Measurements from ENCODE around the gene GSKIP.

Gene GSKIP

GRCh38 chr14:96376093-96376492, 12.8 kb downstream of the GSKIP start:
- in situ Hi-C loops (cut with MboI; ENCODE audit: low sequenced_read_pairs), result no loop called here

DNA sequence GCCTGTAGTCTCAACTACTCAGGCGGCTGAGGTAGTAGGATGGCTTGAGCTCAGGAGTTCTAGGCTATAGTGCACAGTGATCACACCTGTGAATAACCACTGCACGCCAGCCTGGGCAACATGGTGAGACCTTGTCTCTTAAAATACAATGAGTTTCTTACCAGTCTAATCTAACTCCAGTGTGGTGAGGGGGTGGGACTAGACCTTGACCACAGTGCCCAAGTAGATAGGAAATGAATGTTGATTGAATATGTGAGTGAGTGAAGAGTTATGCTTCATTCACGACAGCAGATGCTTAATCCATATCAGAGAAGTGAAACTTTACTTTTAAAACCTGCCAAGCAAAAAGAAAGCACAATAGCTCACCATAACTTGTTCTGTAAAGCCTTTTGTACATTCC, 17.4 kb downstream of the GSKIP start:
- in situ Hi-C loops (cut with MboI; ENCODE audit: low sequenced_read_pairs), result no loop called here

DNA sequence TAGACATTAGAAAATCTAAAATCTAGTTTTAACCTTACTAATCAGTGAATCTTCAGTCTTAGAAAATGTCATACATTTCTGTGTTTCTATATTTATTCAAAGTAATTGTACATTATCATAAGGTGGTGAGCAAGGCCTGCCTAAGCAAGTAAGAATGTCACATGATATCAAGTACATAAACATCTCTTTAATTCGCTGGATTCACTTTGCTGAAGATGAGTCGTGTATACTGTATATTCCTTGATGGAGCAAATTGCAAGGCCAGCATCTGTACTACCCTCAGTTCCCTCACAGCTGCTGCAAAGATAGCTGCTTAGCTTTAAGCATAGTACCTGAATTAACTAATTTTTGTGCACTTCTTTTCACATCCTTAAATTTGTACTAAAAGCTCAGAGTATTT, 20.1 kb downstream of the GSKIP start:
- in situ Hi-C loops (cut with MboI; ENCODE audit: low sequenced_read_pairs), result no loop called here

DNA sequence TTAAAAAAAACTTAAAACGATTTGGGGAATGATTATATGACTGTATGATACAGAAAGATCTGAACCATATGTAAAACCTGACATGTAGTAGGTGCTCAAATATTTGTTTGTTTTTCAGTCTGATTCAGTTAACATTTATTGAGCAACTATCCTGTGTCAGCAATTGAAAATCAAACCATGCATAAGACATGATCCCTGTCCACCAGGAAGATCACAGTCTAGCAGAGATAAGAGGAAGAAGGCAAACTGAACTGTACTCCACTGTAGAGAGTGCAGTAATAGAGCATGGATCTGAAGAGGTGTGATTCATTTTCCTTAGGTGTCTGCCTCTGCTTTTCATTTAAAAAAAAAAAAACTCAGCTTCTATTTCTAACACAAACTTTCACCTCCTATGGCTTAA, 20.7 kb downstream of the GSKIP start:
- in situ Hi-C loops (cut with MboI; ENCODE audit: low sequenced_read_pairs), result no loop called here

DNA sequence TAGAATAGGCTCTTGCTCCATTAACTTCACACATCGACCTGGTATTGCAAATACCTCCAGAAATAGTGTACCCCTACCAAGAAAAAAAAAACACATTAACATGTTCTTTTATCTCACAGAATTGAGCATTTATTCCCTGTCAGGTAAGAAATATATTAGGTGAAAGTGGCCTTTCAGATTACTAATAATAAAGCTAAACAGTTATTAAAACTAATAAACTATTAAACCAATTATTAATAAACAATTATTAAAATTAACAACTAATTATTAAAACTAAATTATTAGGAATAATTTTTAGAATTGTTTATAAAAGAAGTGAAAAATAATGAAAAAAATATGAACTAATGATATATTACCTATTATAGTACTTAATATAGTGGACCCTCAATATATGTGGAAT, 21.4 kb downstream of the GSKIP start:
- in situ Hi-C loops (cut with MboI; ENCODE audit: low sequenced_read_pairs), result no loop called here

- in situ Hi-C loops (cut with MboI; ENCODE audit: low sequenced_read_pairs), result no loop called here
Measured at GRCh38 chr14:96385385-96385784, 22.1 kb downstream of the GSKIP start.

GRCh38 chr14:96390965-96391292, 27.6 kb downstream of the GSKIP start:
- in situ Hi-C loops (cut with MboI; ENCODE audit: low sequenced_read_pairs), result no loop called here

DNA sequence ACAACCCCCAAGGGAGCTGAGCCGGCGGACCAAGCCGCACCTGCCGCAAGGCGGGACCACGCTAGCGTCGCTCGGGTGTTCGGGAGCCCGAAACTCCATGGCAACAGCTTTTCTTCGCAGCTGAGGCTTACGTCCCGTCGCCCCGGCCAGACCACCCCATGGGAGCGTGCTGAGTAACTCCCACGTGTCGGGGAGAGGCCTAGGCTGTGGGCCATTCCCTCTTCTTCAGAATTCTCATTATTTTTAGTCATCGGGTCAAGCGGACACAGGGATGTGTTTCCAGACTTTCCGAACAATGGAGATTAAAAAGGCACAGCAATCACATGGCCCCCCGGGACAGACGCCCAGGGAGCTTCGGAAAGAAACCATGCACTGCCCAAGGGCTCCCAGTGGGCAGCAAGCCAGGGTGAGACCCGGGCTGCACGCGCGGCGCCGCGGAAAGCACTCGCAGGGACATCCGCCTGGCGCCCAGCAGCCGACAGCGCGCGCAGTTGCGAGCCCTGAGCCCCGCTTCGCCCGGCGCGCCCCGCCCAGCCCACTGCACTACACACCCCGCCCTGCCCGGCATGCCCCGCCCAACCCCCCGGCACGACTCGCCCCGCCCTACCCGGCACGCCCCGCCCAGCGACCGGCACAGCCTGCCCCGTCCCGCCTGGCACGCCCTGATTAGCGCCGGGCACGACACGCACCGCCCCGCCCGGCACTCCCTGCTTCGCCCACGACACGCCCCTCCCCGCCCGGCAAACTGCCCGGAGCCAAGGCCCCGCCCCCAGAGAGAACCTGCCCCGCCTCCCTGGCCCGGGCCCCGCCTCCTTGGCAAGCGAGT, 28.2 kb downstream of the GSKIP start:
- in situ Hi-C loops (cut with MboI; ENCODE audit: low sequenced_read_pairs), result no loop called here

DNA sequence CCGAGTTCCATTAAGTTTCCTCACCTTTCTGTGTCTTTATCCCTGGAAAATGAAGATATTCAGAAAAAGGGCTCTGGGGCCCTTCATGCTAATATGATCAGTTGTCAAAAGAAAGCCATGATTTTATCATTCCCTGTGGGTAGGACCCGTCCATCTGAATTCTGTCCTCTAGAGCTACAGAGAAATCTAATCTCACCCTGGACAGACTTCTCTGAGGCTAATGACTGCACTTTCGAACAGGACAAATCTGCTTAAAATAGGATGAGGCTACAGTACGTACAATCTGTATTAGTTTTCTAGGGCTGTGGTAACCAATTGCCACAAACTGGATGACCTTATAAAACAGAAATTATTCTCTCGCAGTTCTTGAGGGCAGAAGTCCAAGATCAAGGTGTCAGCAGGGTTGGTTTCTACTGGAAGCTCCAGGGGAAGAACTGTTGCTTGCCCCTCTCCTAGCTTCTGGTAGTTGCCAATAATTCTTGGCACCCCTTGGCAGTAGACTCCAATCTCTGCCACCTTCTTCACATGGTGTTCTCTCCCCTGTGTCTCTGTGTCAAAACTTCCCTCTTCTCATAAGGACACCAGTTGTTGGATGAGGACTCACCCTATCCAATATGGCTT, 29.9 kb downstream of the GSKIP start:
- in situ Hi-C loops (cut with MboI; ENCODE audit: low sequenced_read_pairs), result no loop called here

DNA sequence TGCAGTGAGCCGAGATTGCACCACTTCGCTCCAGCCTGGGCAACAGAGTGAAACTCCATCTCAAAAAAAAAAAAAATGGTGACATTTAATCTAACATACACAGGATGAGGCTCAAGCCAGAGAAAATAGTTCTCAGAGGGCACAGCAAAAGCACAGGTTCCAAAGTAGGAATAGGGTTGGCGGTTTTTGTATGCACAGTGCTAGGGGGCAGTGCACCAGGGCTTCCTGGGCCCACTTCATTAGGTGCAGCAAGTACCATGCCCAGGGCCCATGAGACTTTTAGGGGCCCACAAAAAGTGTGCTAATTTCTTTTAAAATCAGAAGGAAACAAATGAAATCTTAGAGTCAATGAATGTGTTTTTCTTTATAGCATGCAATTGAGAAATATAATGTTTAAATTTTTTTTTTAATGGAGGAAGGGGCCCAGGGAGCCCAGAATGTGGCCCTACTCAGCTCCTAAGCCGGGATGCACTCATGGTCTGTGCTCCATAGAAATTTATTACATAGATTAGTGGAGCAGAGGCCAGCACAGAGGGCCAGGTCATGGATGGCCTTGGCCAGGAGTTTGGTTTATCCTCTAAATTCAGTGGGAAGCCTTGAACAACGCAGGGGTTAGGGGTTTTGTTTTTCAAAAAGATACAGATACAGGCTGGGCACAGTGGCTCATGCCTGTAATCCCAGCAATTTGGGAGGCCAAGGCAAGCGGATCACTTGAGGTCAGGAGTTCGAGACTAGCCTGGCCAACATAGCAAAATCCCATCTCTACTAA, 30.9 kb downstream of the GSKIP start:
- in situ Hi-C loops (cut with MboI; ENCODE audit: low sequenced_read_pairs), result no loop called here

GRCh38 chr14:96398432-96398831, 35.1 kb downstream of the GSKIP start:
- in situ Hi-C loops (cut with MboI; ENCODE audit: low sequenced_read_pairs), result no loop called here

GRCh38 chr14:96398921-96399320, 35.6 kb downstream of the GSKIP start:
- in situ Hi-C loops (cut with MboI; ENCODE audit: low sequenced_read_pairs), result no loop called here

DNA sequence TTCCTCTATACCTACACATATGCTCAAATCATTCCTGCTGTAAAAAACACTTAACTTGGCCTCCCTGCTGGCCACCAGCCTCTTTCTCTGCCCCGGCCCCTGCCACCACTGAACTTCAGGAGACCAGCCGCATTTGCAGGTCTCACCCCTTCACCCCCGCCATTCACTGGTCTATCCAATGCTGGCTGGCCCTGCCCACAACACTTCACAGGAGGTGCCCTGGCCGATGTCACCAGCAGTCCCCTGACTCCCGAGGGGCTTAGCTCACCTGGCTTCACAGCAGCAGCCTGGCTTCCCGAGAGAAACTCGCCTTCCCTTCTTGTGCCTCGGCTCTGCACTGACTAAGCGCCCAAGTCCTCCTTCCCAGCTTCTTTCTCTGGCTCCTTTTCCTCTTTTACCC, 36.1 kb downstream of the GSKIP start:
- in situ Hi-C loops (cut with MboI; ENCODE audit: low sequenced_read_pairs), result no loop called here

GRCh38 chr14:96400495-96400894, 37.2 kb downstream of the GSKIP start:
- in situ Hi-C loops (cut with MboI; ENCODE audit: low sequenced_read_pairs), result no loop called here

DNA sequence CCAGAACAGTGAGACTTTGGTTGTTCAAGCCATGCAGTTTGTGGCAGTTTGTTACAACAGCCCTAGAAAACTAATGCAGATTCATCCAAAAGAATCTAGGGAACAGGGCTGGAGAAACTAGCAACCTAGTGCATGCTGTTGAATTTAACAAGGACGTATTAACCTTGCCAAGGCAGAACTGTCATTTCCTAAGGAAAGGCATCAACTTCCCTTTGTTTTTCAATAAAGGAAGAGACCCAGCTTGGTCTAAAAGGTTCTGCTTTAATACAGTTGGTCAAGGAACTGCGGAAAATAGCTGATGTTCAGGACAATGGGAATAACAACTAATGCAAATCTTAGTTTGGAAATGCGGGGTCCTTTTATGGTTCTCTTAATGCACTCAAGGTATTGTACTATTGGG, 40.1 kb downstream of the GSKIP start:
- in situ Hi-C loops (cut with MboI; ENCODE audit: low sequenced_read_pairs), result no loop called here

- in situ Hi-C loops (cut with MboI; ENCODE audit: low sequenced_read_pairs), result no loop called here
Measured at GRCh38 chr14:96405677-96406076, 42.4 kb downstream of the GSKIP start.

DNA sequence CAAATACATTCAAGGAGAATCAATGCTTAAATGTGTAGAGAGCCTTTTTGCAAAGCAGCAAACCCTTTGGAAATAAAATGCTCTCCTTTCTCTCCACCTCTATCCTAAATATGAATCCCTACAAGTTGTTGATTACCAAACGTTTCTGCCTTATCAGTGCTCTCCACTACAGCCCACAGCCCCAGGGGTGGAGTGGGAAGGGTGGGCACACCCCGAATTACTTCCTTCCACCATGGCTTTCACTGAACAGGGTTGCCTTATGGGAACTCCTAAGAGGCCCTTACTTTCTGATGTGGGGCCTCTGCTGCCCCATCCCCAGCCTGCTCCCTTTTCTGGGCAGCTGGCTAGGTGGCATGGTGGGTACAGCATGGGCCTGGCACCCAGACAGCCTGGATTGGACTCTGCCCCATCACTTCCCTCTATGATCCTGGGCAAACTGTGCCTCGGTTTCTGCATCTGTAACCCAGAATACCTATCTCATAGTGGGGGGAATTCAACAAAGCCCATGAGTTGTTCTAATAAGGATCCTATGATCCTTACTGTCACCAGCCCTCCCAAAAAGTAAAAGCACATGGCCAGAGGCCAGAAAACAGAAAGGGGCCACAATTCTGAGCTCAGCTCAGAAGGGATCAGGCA, 44.7 kb downstream of the GSKIP start:
- in situ Hi-C loops (cut with MboI; ENCODE audit: low sequenced_read_pairs), result no loop called here

GRCh38 chr14:96408608-96409007, 45.3 kb downstream of the GSKIP start:
- in situ Hi-C loops (cut with MboI; ENCODE audit: low sequenced_read_pairs), result no loop called here

DNA sequence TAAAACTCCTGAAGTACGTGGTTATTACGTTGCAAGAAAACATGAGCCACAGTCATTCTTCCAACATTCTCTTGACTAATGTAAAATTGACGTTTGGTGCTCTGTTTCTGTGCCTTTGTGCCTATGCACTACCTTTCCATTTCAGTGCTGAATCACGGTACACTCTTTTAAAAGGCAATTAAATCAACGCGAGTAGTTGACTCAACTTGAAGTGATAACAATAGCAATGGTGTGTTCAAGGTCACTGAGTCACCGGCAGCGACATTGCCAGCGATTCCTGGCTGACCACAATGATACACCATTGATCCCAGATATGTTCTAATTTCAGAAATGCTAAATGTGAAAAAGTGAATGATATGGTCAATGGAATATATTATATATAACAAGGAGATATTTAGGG, 46.4 kb downstream of the GSKIP start:
- in situ Hi-C loops (cut with MboI; ENCODE audit: low sequenced_read_pairs), result no loop called here

DNA sequence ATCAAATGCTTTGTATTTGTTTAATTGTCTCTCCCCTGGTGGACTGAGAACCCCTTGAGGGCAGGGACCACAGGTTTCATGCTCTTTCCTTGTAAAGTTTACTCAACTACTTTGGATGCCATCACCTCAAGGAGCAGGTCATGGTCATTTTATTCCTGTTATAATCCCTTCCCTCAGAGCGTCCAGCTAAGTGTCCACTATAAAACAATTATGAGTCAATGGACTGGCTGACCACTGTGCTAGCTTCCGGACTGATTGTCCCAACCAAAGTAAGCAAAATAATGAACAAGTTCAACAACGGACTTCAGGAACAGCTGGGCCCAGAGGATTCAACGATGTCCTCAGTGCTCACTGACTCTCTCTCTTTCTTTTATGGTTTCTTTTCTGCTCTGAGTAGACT, 46.8 kb downstream of the GSKIP start:
- in situ Hi-C loops (cut with MboI; ENCODE audit: low sequenced_read_pairs), result no loop called here

GRCh38 chr14:96413526-96413925, 50.2 kb downstream of the GSKIP start:
- in situ Hi-C loops (cut with MboI; ENCODE audit: low sequenced_read_pairs), result no loop called here

GRCh38 chr14:96415559-96415958, 52.2 kb downstream of the GSKIP start:
- in situ Hi-C loops (cut with MboI; ENCODE audit: low sequenced_read_pairs), result no loop called here

Data from hTERT RPE-1 (cell line).